Spleen (tissue), 7 donors: Measurements from ENCODE around the gene NHEJ1.

Source experiments
- POLR2A ChIP-seq, 3 donors: fragments of 450-650 bp; IDR thresholded peaks; one replicate each; pipeline ENCODE4 v1.5.1; 2017; ENCODE audit warnings: antibody characterized with exemption in 3 of 3, mild to moderate bottlenecking in 1 of 3
- POLR2AphosphoS5 ChIP-seq, 3 donors: sonication (generic); formaldehyde crosslinking; IDR thresholded peaks; one replicate each; pipeline ENCODE4 v1.5.1; 2017; ENCODE audit warnings: antibody characterized with exemption in 3 of 3
- TF ChIP-seq, protein P1 (sequence below), 11 experiments: fragments of 200-600 bp in 7 of 11; fragments of 450-650 bp in 4 of 11; sonication (generic) in 4 of 11; IDR thresholded peaks in 8 of 11; conservative IDR thresholded peaks in 3 of 11; 1 replicate in 7 of 11; 2 replicates in 4 of 11; pipeline versions ENCODE4 v1.4.0 to v1.8.0; 2016 to 2021; ENCODE audit warnings: antibody characterized with exemption in 11 of 11, inconsistent platforms in 4 of 11, mild to moderate bottlenecking in 1 of 11
- donor health status: DM: no; HTN: no; CAD: no; lungs with moderate emphysema.
- donor health status: DM: no; HTN: no; CAD: no.
- donor health status: DM: no; HTN: no; CAD: no.

DNA sequence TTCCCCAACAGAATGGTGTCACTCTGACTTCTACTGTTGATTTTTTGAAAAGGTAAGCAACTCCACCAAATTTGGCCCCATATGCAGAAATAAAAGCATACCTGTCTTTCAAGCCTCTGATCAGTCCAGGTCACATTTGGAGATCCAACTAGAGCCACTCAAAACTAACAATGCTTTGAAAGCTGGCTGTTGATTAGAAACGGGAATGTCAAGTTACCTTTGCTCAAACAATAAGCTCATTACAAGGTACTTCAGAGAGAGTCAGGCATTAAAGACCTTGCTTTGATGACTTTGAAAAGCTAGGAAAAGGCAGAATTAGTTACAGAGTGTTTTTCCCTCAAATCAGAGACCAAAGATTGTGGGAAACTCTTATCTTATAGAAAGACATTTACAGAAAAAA is 95.1 kb downstream of the NHEJ1 start:
- TF ChIP-seq POLR2A (IDR thresholded peaks at IDR 0.05): no peak
- TF ChIP-seq, protein P1, sequence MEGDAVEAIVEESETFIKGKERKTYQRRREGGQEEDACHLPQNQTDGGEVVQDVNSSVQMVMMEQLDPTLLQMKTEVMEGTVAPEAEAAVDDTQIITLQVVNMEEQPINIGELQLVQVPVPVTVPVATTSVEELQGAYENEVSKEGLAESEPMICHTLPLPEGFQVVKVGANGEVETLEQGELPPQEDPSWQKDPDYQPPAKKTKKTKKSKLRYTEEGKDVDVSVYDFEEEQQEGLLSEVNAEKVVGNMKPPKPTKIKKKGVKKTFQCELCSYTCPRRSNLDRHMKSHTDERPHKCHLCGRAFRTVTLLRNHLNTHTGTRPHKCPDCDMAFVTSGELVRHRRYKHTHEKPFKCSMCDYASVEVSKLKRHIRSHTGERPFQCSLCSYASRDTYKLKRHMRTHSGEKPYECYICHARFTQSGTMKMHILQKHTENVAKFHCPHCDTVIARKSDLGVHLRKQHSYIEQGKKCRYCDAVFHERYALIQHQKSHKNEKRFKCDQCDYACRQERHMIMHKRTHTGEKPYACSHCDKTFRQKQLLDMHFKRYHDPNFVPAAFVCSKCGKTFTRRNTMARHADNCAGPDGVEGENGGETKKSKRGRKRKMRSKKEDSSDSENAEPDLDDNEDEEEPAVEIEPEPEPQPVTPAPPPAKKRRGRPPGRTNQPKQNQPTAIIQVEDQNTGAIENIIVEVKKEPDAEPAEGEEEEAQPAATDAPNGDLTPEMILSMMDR (IDR thresholded peaks at IDR 0.05 in 8 of 11, conservative IDR thresholded peaks at IDR 0.05 in 3 of 11): no peak
- no peak for TF ChIP-seq POLR2AphosphoS5 (IDR thresholded peaks at IDR 0.05)
